Measurements from ENCODE around the gene PTPN5.

GRCh38 chr11:18721561-18722292, 69.9 kb downstream of the PTPN5 start:
- TF ChIP-seq, protein P1, sequence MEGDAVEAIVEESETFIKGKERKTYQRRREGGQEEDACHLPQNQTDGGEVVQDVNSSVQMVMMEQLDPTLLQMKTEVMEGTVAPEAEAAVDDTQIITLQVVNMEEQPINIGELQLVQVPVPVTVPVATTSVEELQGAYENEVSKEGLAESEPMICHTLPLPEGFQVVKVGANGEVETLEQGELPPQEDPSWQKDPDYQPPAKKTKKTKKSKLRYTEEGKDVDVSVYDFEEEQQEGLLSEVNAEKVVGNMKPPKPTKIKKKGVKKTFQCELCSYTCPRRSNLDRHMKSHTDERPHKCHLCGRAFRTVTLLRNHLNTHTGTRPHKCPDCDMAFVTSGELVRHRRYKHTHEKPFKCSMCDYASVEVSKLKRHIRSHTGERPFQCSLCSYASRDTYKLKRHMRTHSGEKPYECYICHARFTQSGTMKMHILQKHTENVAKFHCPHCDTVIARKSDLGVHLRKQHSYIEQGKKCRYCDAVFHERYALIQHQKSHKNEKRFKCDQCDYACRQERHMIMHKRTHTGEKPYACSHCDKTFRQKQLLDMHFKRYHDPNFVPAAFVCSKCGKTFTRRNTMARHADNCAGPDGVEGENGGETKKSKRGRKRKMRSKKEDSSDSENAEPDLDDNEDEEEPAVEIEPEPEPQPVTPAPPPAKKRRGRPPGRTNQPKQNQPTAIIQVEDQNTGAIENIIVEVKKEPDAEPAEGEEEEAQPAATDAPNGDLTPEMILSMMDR (IDR thresholded peaks at IDR 0.05): peak; percentile 89
- no peak for TF ChIP-seq REST (IDR thresholded peaks at IDR 0.05; ENCODE audit: insufficient read depth in 1 of 2, low read depth in 2 of 2, low read length in 1 of 2)
- no peak for TF ChIP-seq POLR2AphosphoS5 (IDR thresholded peaks at IDR 0.05; ENCODE audit: low read depth, low read length)
- no peak for TF ChIP-seq TCF7L2 (IDR thresholded peaks at IDR 0.05; ENCODE audit: low read depth, low read length)
- no peak for TF ChIP-seq SIN3A (IDR thresholded peaks at IDR 0.05; ENCODE audit: borderline replicate concordance, insufficient read depth, low read depth, low read length)
